Activated naive CD4-positive, alpha-beta T cell treated with anti-CD3 and anti-CD28 coated beads, Interleukin-2, amount 50 U/mL, for 16 hours (primary cell): ENCODE data around the gene EPS8L2.
"Not testable (repeated sequence)": the region's sequence is repeated elsewhere in the genome, so short reads cannot be mapped to it uniquely, and the experiment has no call there.

Source experiments
- DNase-seq: peaks from one replicate; pipeline ENCODE4 v3.0.0-alpha.2; 2020

EPS8L2 gene

GRCh38 chr11:705646-706438 lies at the start of gene EPS8L2:
Gene EPS8L2, plus strand, starts transcription at chr11:706231. Its CDS starts 3,177 bp downstream, at chr11:709408.
- no peak for DNase-seq

- no peak for DNase-seq
These were observed 49.6 kb upstream of the EPS8L2 start for GRCh38 chr11:656426-656825.

GRCh38 chr11:656866-657265 lies 49.2 kb upstream of the EPS8L2 start:
- no peak for DNase-seq

GRCh38 chr11:657691-658126 lies 48.3 kb upstream of the EPS8L2 start:
- no peak for DNase-seq

GRCh38 chr11:659532-660085 lies 46.4 kb upstream of the EPS8L2 start:
- DNase-seq: no peak

- DNase-seq: no peak
These were observed 45.8 kb upstream of the EPS8L2 start for GRCh38 chr11:660281-660680.

GRCh38 chr11:660681-661444 lies 45.2 kb upstream of the EPS8L2 start:
- no peak for DNase-seq

GRCh38 chr11:662689-663274 lies 43.2 kb upstream of the EPS8L2 start:
- peak; percentile 37 for DNase-seq

- DNase-seq: no peak
These were observed 40.8 kb upstream of the EPS8L2 start for GRCh38 chr11:665062-665703.

- DNase-seq: no peak
These were observed 40.2 kb upstream of the EPS8L2 start for GRCh38 chr11:665704-666281.

- no peak for DNase-seq
These were observed 32.2 kb upstream of the EPS8L2 start for GRCh38 chr11:673866-674265.

GRCh38 chr11:674406-674805 lies 31.6 kb upstream of the EPS8L2 start:
- no peak for DNase-seq

- DNase-seq: no peak
These were observed 27.7 kb upstream of the EPS8L2 start for GRCh38 chr11:678297-678696.

GRCh38 chr11:679271-680207 lies 26.5 kb upstream of the EPS8L2 start:
- DNase-seq: no peak

GRCh38 chr11:680476-680875 lies 25.6 kb upstream of the EPS8L2 start:
- DNase-seq: no peak

- DNase-seq: no peak
These were observed 25.1 kb upstream of the EPS8L2 start for GRCh38 chr11:680970-681369.

GRCh38 chr11:686451-687243 lies 19.4 kb upstream of the EPS8L2 start:
- DNase-seq: no peak

- DNase-seq: no peak
These were observed 18.3 kb upstream of the EPS8L2 start for GRCh38 chr11:687751-688150.

- no peak for DNase-seq
These were observed 17.4 kb upstream of the EPS8L2 start for GRCh38 chr11:688681-689080.

- DNase-seq: no peak
These were observed 16.4 kb upstream of the EPS8L2 start for GRCh38 chr11:689625-690024.

GRCh38 chr11:690244-690643 lies 15.8 kb upstream of the EPS8L2 start:
- not testable (repeated sequence) for DNase-seq
